Measurements from ENCODE around the gene TREH.
"Not testable (repeated sequence)": the region's sequence is repeated elsewhere in the genome, so short reads cannot be mapped to it uniquely, and the experiment has no call there.

TREH gene

GRCh38 chr11:118694771-118695170 lies 15.3 kb upstream of the TREH start:
- DNase-seq, result no peak

- DNase-seq, result no peak
Observed at GRCh38 chr11:118694185-118694584, 14.7 kb upstream of the TREH start.

GRCh38 chr11:118691926-118692830 lies 12.7 kb upstream of the TREH start:
- DNase-seq, result peak; percentile 78

- no peak for DNase-seq
Observed at GRCh38 chr11:118690553-118691304, 11.3 kb upstream of the TREH start.

- peak; percentile 87 for DNase-seq
Observed at GRCh38 chr11:118689852-118690552, 10.6 kb upstream of the TREH start.

GRCh38 chr11:118689503-118689851 lies 10.0 kb upstream of the TREH start:
- DNase-seq, result no peak

GRCh38 chr11:118688851-118689502 lies 9.5 kb upstream of the TREH start:
- no peak for DNase-seq

- DNase-seq, result not testable (repeated sequence)
Observed at GRCh38 chr11:118688339-118688738, 8.9 kb upstream of the TREH start.

- no peak for DNase-seq
Observed at GRCh38 chr11:118687906-118688305, 8.5 kb upstream of the TREH start.

- no peak for DNase-seq
Observed at GRCh38 chr11:118684187-118684586, 4.7 kb upstream of the TREH start.

- DNase-seq, result not testable (repeated sequence)
Observed at GRCh38 chr11:118682939-118683338, 3.5 kb upstream of the TREH start.

- no peak for DNase-seq
Observed at GRCh38 chr11:118682372-118682771, 2.9 kb upstream of the TREH start.

- not testable (repeated sequence) for DNase-seq
Observed at GRCh38 chr11:118678908-118679307, 542 bp downstream of the TREH start.

- DNase-seq, result no peak
Observed at GRCh38 chr11:118677977-118678376, 1.5 kb downstream of the TREH start.

- no peak for DNase-seq
Observed at GRCh38 chr11:118674082-118674435, 5.4 kb downstream of the TREH start.

- DNase-seq, result no peak
Observed at GRCh38 chr11:118673361-118674081, 5.9 kb downstream of the TREH start.

GRCh38 chr11:118672846-118673245 lies 6.6 kb downstream of the TREH start:
- DNase-seq, result no peak

- no peak for DNase-seq
Observed at GRCh38 chr11:118671254-118671653, 8.2 kb downstream of the TREH start.

GRCh38 chr11:118670063-118670462 lies 9.4 kb downstream of the TREH start:
- no peak for DNase-seq

GRCh38 chr11:118666371-118666770 lies 13.1 kb downstream of the TREH start:
- DNase-seq, result no peak

- DNase-seq, result no peak
Observed at GRCh38 chr11:118663902-118664301, 15.5 kb downstream of the TREH start.

GRCh38 chr11:118663381-118663780 lies 16.1 kb downstream of the TREH start:
- no peak for DNase-seq
